NCI-H1417 treated with DMSO at 0.1 percent for 48 hours (cell line): ENCODE measurements around the gene WNT8A.
"Not testable (repeated sequence)": the region's sequence is repeated elsewhere in the genome, so short reads cannot be mapped to it uniquely, and the experiment has no call there.

Source experiments
- DNase-seq: peaks from one replicate; lab custom pipeline; 2025; lab: John Stamatoyannopoulos, UW

WNT8A gene

GRCh38 chr5:138083702-138084101, at the start of gene WNT8A:
Gene WNT8A (plus strand): TSS chr5:138084033. CDS start chr5:138084128, 95 bp downstream.
- DNase-seq = no peak

- DNase-seq = no peak
Observed at GRCh38 chr5:138035605-138036537, 48.0 kb upstream of the WNT8A start.

- no peak for DNase-seq
Observed at GRCh38 chr5:138037271-138037670, 46.6 kb upstream of the WNT8A start.

- no peak for DNase-seq
Observed at GRCh38 chr5:138037907-138038633, 45.8 kb upstream of the WNT8A start.

- no peak for DNase-seq
Observed at GRCh38 chr5:138038826-138039225, 45.0 kb upstream of the WNT8A start.

GRCh38 chr5:138045283-138045682, 38.5 kb upstream of the WNT8A start:
- not testable (repeated sequence) for DNase-seq

- DNase-seq = no peak
Observed at GRCh38 chr5:138051441-138052296, 32.2 kb upstream of the WNT8A start.

- DNase-seq = not testable (repeated sequence)
Observed at GRCh38 chr5:138052718-138053117, 31.1 kb upstream of the WNT8A start.

GRCh38 chr5:138053554-138053953, 30.3 kb upstream of the WNT8A start:
- DNase-seq = no peak

GRCh38 chr5:138054206-138054605, 29.6 kb upstream of the WNT8A start:
- no peak for DNase-seq

- DNase-seq = no peak
Observed at GRCh38 chr5:138054847-138055558, 28.8 kb upstream of the WNT8A start.

GRCh38 chr5:138064526-138064925, 19.3 kb upstream of the WNT8A start:
- DNase-seq = no peak

- DNase-seq = no peak
Observed at GRCh38 chr5:138065102-138065501, 18.7 kb upstream of the WNT8A start.

- DNase-seq = no peak
Observed at GRCh38 chr5:138067945-138068344, 15.9 kb upstream of the WNT8A start.

- DNase-seq = no peak
Observed at GRCh38 chr5:138068742-138069600, 14.9 kb upstream of the WNT8A start.

- not testable (repeated sequence) for DNase-seq
Observed at GRCh38 chr5:138070026-138070425, 13.8 kb upstream of the WNT8A start.

- DNase-seq = no peak
Observed at GRCh38 chr5:138077064-138077696, 6.7 kb upstream of the WNT8A start.

GRCh38 chr5:138078006-138078643, 5.7 kb upstream of the WNT8A start:
- DNase-seq = no peak

- DNase-seq = no peak
Observed at GRCh38 chr5:138082033-138082432, 1.8 kb upstream of the WNT8A start.
